Body of pancreas (tissue), 4 donors: ENCODE data around the gene PSAPL1. TPM values are rescaled to one million over a fixed set of nuclear protein-coding genes. Genes with fewer than 3 reads are reported as not detected.

Experiments used
- ATAC-seq: fragments of 150-250 bp; one replicate; pipeline ENCODE4 v1.9.1; 2016
- DNase-seq, 4 donors: peaks; one replicate each; pipeline ENCODE4 v3.0.0-alpha.2; 2019
- H3K27ac ChIP-seq, 4 donors: fragments of 200-600 bp; sonication (generic); 1 replicate in 3 of 4; 2 replicates in 1 of 4; pipeline versions ENCODE4 v1.5.1 to v1.6.1; 2016 to 2019; ENCODE audit warnings: mild to moderate bottlenecking in 1 of 4, mixed read lengths in 1 of 4, moderate library complexity in 1 of 4
- H3K27me3 ChIP-seq, 2 donors: fragments of 200-600 bp; sonication (generic); one replicate each; pipeline ENCODE4 v1.6.0; 2016; ENCODE audit warnings: mild to moderate bottlenecking in 1 of 2
- H3K36me3 ChIP-seq, 2 donors: fragments of 200-600 bp; sonication (generic); replicated peaks in 1 of 2; 2 replicates each; pipeline ENCODE4 v1.5.1; 2016; ENCODE audit warnings: low read depth in 2 of 2; ENCODE audit not compliant: insufficient read depth in 1 of 2
- H3K4me1 ChIP-seq: fragments of 200-600 bp; sonication (generic); one replicate; pipeline ENCODE4 v1.6.0; 2016
- H3K4me3 ChIP-seq, 2 donors: fragments of 200-600 bp; sonication (generic); 1 replicate in 1 of 2; 2 replicates in 1 of 2; pipeline ENCODE4 v1.5.1; 2016 to 2019
- H3K9me3 ChIP-seq, 3 donors: fragments of 200-600 bp; sonication (generic); 1 replicate in 2 of 3; 2 replicates in 1 of 3; pipeline ENCODE4 v1.5.1; 2016
- CTCF ChIP-seq, 7 experiments: fragments of 450-650 bp in 4 of 7; fragments of 200-600 bp in 3 of 7; sonication (generic) in 3 of 7; IDR thresholded peaks; one replicate each; pipeline ENCODE4 v1.5.1; 2016 to 2019; ENCODE audit warnings: antibody characterized with exemption in 7 of 7
- POLR2A ChIP-seq, 3 donors: fragments of 450-650 bp; IDR thresholded peaks; one replicate each; pipeline ENCODE4 v1.6.1; 2016; ENCODE audit warnings: antibody characterized with exemption in 3 of 3, mild to moderate bottlenecking in 2 of 3
- WGBS, 2 donors: methylation state at CpG; one replicate each; pipeline ENCODE4 v1.1.5; 2017; 5-methylcytosine and 5-hydroxymethylcytosine counted together
- intact Hi-C: fragments of 100-400 bp; cut with DNase I; formaldehyde crosslinking; loops from one replicate; pipeline ENCODE4 v1.15.1; 2023
- total RNA-seq, 2 donors: library from RNA; depleted of rRNA; stranded (reverse); fragments of >200 nt; gene quantifications; one replicate each; pipeline ENCODE4 v1.1.0, GENCODE V29; 2016

Gene PSAPL1
- total RNA-seq, 2 donors from 2014 or later = 0.52 TPM; not detected in 1

DNA sequence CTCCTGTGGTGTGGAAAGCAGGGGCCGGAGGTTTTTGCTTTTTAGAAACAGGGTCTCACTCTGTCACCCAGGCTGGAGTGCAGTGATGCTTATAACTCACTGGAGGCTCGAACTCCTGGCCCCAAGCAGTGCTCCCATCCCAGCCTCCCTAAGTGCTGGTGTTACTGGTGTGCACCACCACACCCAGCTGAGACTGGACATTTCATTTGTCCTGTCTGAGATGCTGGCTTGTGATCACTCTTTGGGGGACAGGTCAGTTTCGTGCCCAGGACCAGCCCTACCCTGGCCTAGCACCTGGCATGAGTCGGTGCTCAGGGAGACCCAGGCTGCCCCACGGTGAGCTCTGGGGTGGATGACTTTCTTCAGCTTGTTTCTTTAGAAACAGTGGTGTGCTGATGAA, 11.3 kb downstream of the PSAPL1 start:
- no peaks in the 10 kb centered on the region for H3K36me3 ChIP-seq
- no peak overlapping the region for H3K4me3 ChIP-seq
- H3K4me1 ChIP-seq = no peaks in the 10 kb centered on the region
- DNase-seq = peak in 1 of 4 donors; percentile 4
- H3K9me3 ChIP-seq = no peaks in the 10 kb centered on the region
- 64 to 73% methylated on average over 2 to 5 of the region's 5 CpGs for WGBS, 2 donors
- ATAC-seq = no peak
- no peaks in the 10 kb centered on the region for H3K27me3 ChIP-seq
- TF ChIP-seq POLR2A (IDR thresholded peaks at IDR 0.05) (no peak), CTCF (IDR thresholded peaks at IDR 0.05) (no peak)
- intact Hi-C loops = no loop called here
- no peak overlapping the region for H3K27ac ChIP-seq

GRCh38 chr4:7422898-7423180, 11.9 kb downstream of the PSAPL1 start:
- intact Hi-C loops = no loop called here
- no peak for ATAC-seq
- H3K27ac ChIP-seq = no peak overlapping the region
- no peak for TF ChIP-seq CTCF (IDR thresholded peaks at IDR 0.05)
- TF ChIP-seq POLR2A (IDR thresholded peaks at IDR 0.05) = no peak
- H3K36me3 ChIP-seq = no peaks in the 10 kb centered on the region
- H3K4me3 ChIP-seq = no peak overlapping the region
- 79 to 85% methylated on average over 9 of the region's 9 CpGs for WGBS, 2 donors
- H3K4me1 ChIP-seq = no peaks in the 10 kb centered on the region
- no peaks in the 10 kb centered on the region for H3K9me3 ChIP-seq
- DNase-seq = peak in 1 of 4 donors; percentile 2
- no peaks in the 10 kb centered on the region for H3K27me3 ChIP-seq

GRCh38 chr4:7422151-7422897, 12.4 kb downstream of the PSAPL1 start:
- H3K9me3 ChIP-seq = no peaks in the 10 kb centered on the region
- H3K4me3 ChIP-seq = no peak overlapping the region
- TF ChIP-seq POLR2A (IDR thresholded peaks at IDR 0.05) = no peak
- no peak for TF ChIP-seq CTCF (IDR thresholded peaks at IDR 0.05)
- H3K36me3 ChIP-seq = no peaks in the 10 kb centered on the region
- intact Hi-C loops = no loop called here
- no peak for ATAC-seq
- H3K27ac ChIP-seq = no peak overlapping the region
- H3K27me3 ChIP-seq = no peaks in the 10 kb centered on the region
- 83 to 84% methylated on average over 13 to 16 of the region's 19 CpGs for WGBS, 2 donors
- H3K4me1 ChIP-seq = no peaks in the 10 kb centered on the region
- DNase-seq = peak in 2 of 4 donors; percentile 6 to 8

GRCh38 chr4:7421356-7422150, 13.2 kb downstream of the PSAPL1 start:
- Histone ChIP-seq H3K27me3 (no peaks in the 10 kb centered on the region), H3K4me1 (no peaks in the 10 kb centered on the region), H3K36me3 (no peaks in the 10 kb centered on the region), H3K4me3 (no peak overlapping the region), H3K27ac (no peak overlapping the region), H3K9me3 (no peaks in the 10 kb centered on the region)
- intact Hi-C loops = no loop called here
- DNase-seq (peak in 1 of 4 donors; percentile 1), ATAC-seq (no peak)
- TF ChIP-seq POLR2A (IDR thresholded peaks at IDR 0.05) (no peak), CTCF (IDR thresholded peaks at IDR 0.05) (no peak)
- 51 to 67% methylated on average over 11 to 24 of the region's 24 CpGs for WGBS, 2 donors
